ENCODE data around the gene CDC23.

The CDC23 gene

GRCh38 chr5:138141734-138142133 lies 71.4 kb downstream of the CDC23 start:
- DNase-seq (ENCODE audit: low read depth): no peak

GRCh38 chr5:138140268-138140667 lies 72.9 kb downstream of the CDC23 start:
- DNase-seq (ENCODE audit: low read depth): no peak

GRCh38 chr5:138139781-138140090 lies 73.4 kb downstream of the CDC23 start:
- no peak for DNase-seq (ENCODE audit: low read depth)

- peak; percentile 52 for DNase-seq (ENCODE audit: low read depth)
Measured at GRCh38 chr5:138138949-138139780, 74.0 kb downstream of the CDC23 start, which contains the start of gene NME5. Gene NME5 (minus strand): TSS chr5:138139428. CDS start chr5:138138780, 648 bp downstream.
